ELR (cell line): ENCODE measurements around the gene AATF.

ENCODE experiments used
- DNase-seq: peaks from one replicate; pipeline ENCODE4 v3.0.0-alpha.2; 2015; ENCODE audit warnings: low read depth

The AATF gene

GRCh38 chr17:36948717-36949460 is at the start of gene AATF:
Gene AATF, plus strand, starts transcription at chr17:36948954. Its CDS starts 172 bp downstream, at chr17:36949126.
- peak; percentile 97 for DNase-seq

- peak; percentile 24 for DNase-seq
Observed at GRCh38 chr17:36899250-36900159, 49.2 kb upstream of the AATF start.

- no peak for DNase-seq
Observed at GRCh38 chr17:36900160-36900512, 48.6 kb upstream of the AATF start.

- peak; percentile 55 for DNase-seq
Observed at GRCh38 chr17:36901506-36901905, 47.2 kb upstream of the AATF start.

GRCh38 chr17:36907407-36907806 is 41.3 kb upstream of the AATF start:
- DNase-seq = no peak

GRCh38 chr17:36910513-36910912 is 38.2 kb upstream of the AATF start:
- DNase-seq = no peak

- DNase-seq = no peak
Observed at GRCh38 chr17:36911001-36911400, 37.8 kb upstream of the AATF start.

- no peak for DNase-seq
Observed at GRCh38 chr17:36913132-36913531, 35.6 kb upstream of the AATF start.

GRCh38 chr17:36918211-36918691 is 30.5 kb upstream of the AATF start:
- DNase-seq = peak; percentile 54

GRCh38 chr17:36919407-36919968 is 29.3 kb upstream of the AATF start:
- no peak for DNase-seq

GRCh38 chr17:36920032-36921005 is 28.4 kb upstream of the AATF start:
- peak; percentile 73 for DNase-seq

- DNase-seq = peak; percentile 83
Observed at GRCh38 chr17:36921095-36921851, 27.5 kb upstream of the AATF start.

GRCh38 chr17:36922175-36922574 is 26.6 kb upstream of the AATF start:
- DNase-seq = no peak

- DNase-seq = no peak
Observed at GRCh38 chr17:36923814-36924221, 24.9 kb upstream of the AATF start.

- no peak for DNase-seq
Observed at GRCh38 chr17:36926226-36926625, 22.5 kb upstream of the AATF start.

GRCh38 chr17:36926701-36927100 is 22.1 kb upstream of the AATF start:
- no peak for DNase-seq

GRCh38 chr17:36928471-36929345 is 20.0 kb upstream of the AATF start:
- DNase-seq = no peak

- no peak for DNase-seq
Observed at GRCh38 chr17:36929851-36930582, 18.7 kb upstream of the AATF start.

GRCh38 chr17:36930583-36930900 is 18.2 kb upstream of the AATF start:
- no peak for DNase-seq
